Measurements from ENCODE around the gene ATG7.

The ATG7 gene

DNA sequence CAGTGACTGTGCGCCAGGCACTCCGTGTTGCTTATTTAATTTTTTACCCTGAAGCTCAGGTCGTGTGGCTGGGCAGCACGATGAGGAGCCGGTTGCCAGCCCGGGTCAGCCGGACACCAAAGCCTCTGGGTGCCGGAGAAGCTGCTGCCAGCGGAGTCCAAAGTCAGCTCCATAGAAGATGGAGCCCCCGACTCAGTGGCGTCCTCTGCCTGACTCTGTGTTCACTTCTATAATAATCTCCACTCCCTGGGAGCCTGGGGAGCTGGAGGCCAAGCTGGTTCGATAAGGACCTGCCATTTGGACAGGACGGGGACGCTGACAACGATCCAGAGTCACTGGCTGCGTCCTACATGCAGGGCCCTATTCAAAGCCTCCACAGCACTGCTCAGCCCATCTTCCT lies 292.9 kb downstream of the ATG7 start:
- Histone ChIP-seq H3K9me2 (replicated peaks; ENCODE audit: control insufficient read depth, low read length) (no peaks in the 10 kb centered on the region), H3K36me3 (ENCODE audit: control insufficient read depth, low read length) (peaks cover 88% of the 10 kb centered on the region), H3K27ac (ENCODE audit: low read depth, low read length) (no peak overlapping the region), H3K4me1 (ENCODE audit: control insufficient read depth, low read length) (no peaks in the 10 kb centered on the region), H3K9me3 (ENCODE audit: control insufficient read depth, insufficient read depth, low read length) (no peaks in the 10 kb centered on the region), H3K79me2 (ENCODE audit: control insufficient read depth, low read length) (peaks cover 83% of the 10 kb centered on the region), H4K20me1 (ENCODE audit: control insufficient read depth, insufficient read depth, low read depth, low read length) (peaks cover 17% of the 10 kb centered on the region; the same call in 1 of the 2 replicates), H3K4me3 (ENCODE audit: low read length) (no peak overlapping the region), H3K4me2 (ENCODE audit: low read length) (no peak overlapping the region), H3F3A (ENCODE audit: control insufficient read depth, insufficient read depth) (no peaks in the 10 kb centered on the region), H3K27me3 (ENCODE audit: control insufficient read depth, low read length) (no peaks in the 10 kb centered on the region)
- TF ChIP-seq CTCF (IDR thresholded peaks at IDR 0.05; ENCODE audit: low read depth, low read length, poor library complexity, severe bottlenecking), result no peak
- no peak for TF ChIP-seq EZH2phosphoT487 (IDR thresholded peaks at IDR 0.05; ENCODE audit: borderline replicate concordance, low read length)

- Histone ChIP-seq H3K27ac (ENCODE audit: low read depth, low read length) (no peak overlapping the region), H3K4me3 (ENCODE audit: low read length) (no peak overlapping the region), H3F3A (ENCODE audit: control insufficient read depth, insufficient read depth) (no peaks in the 10 kb centered on the region), H4K20me1 (ENCODE audit: control insufficient read depth, insufficient read depth, low read depth, low read length) (peaks cover 17% of the 10 kb centered on the region; the same call in 1 of the 2 replicates), H3K9me3 (ENCODE audit: control insufficient read depth, insufficient read depth, low read length) (no peaks in the 10 kb centered on the region), H3K27me3 (ENCODE audit: control insufficient read depth, low read length) (no peaks in the 10 kb centered on the region), H3K79me2 (ENCODE audit: control insufficient read depth, low read length) (peaks cover 84% of the 10 kb centered on the region), H3K4me1 (ENCODE audit: control insufficient read depth, low read length) (no peaks in the 10 kb centered on the region), H3K36me3 (ENCODE audit: control insufficient read depth, low read length) (peaks cover 86% of the 10 kb centered on the region), H3K9me2 (replicated peaks; ENCODE audit: control insufficient read depth, low read length) (no peaks in the 10 kb centered on the region), H3K4me2 (ENCODE audit: low read length) (no peak overlapping the region)
- TF ChIP-seq CTCF (IDR thresholded peaks at IDR 0.05; ENCODE audit: low read depth, low read length, poor library complexity, severe bottlenecking), result no peak
- TF ChIP-seq EZH2phosphoT487 (IDR thresholded peaks at IDR 0.05; ENCODE audit: borderline replicate concordance, low read length), result no peak
Observed at GRCh38 chr3:11565492-11565891, 293.3 kb downstream of the ATG7 start.

DNA sequence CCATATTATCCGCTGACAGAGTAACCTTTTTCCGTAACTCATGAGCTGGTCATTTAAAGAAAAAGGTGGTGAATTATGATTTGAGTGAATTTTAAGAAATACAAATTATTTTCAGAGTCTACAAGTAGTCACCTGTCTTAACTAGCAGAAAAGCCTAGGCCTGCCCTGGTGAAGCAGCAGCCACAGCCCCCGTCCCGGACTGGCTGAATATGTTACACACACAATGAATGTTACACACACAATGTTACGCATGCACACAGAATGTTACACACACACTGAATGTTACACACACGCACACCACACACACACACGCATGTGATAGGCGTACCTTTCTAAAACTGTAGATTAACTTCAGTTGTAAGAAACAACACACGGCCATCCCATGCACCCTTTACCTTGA lies 293.7 kb downstream of the ATG7 start:
- Histone ChIP-seq H3K27ac (ENCODE audit: low read depth, low read length) (no peak overlapping the region), H3K4me1 (ENCODE audit: control insufficient read depth, low read length) (no peaks in the 10 kb centered on the region), H3K36me3 (ENCODE audit: control insufficient read depth, low read length) (peaks cover 85% of the 10 kb centered on the region), H3K9me2 (replicated peaks; ENCODE audit: control insufficient read depth, low read length) (no peaks in the 10 kb centered on the region), H3K4me3 (ENCODE audit: low read length) (no peak overlapping the region), H3K79me2 (ENCODE audit: control insufficient read depth, low read length) (peaks cover 84% of the 10 kb centered on the region), H3F3A (ENCODE audit: control insufficient read depth, insufficient read depth) (no peaks in the 10 kb centered on the region), H3K9me3 (ENCODE audit: control insufficient read depth, insufficient read depth, low read length) (no peaks in the 10 kb centered on the region), H3K4me2 (ENCODE audit: low read length) (no peak overlapping the region), H3K27me3 (ENCODE audit: control insufficient read depth, low read length) (no peaks in the 10 kb centered on the region), H4K20me1 (ENCODE audit: control insufficient read depth, insufficient read depth, low read depth, low read length) (peaks cover 17% of the 10 kb centered on the region; the same call in 1 of the 2 replicates)
- TF ChIP-seq EZH2phosphoT487 (IDR thresholded peaks at IDR 0.05; ENCODE audit: borderline replicate concordance, low read length) (no peak), CTCF (IDR thresholded peaks at IDR 0.05; ENCODE audit: low read depth, low read length, poor library complexity, severe bottlenecking) (no peak)

Measured in DOHH2 (cell line).